ENCODE measurements around the gene PLPP7. TPM values are rescaled to one million over a fixed set of nuclear protein-coding genes. Genes with fewer than 3 reads are reported as not detected.

PLPP7 gene
- polyA plus RNA-seq, 1 of the 3 experiments (the other 2 are of a cell fraction): 8.6 TPM

GRCh38 chr9:131259916-131260597, 29.5 kb upstream of the PLPP7 start:
- Histone ChIP-seq H3K4me2 (no peak overlapping the region), H3K27me3 (ENCODE audit: insufficient read depth) (no peaks in the 10 kb centered on the region), H3K9me2 (no peaks in the 10 kb centered on the region), H4K20me1 (ENCODE audit: insufficient read depth) (no peaks in the 10 kb centered on the region), H3K9me3 (no peaks in the 10 kb centered on the region), H3K4me3 (ENCODE audit: low read depth in 2 of 2, low read length in 1 of 2) (no peak overlapping the region), H3F3A (replicated peaks; ENCODE audit: insufficient read depth) (peaks cover 9% of the 10 kb centered on the region), H3K79me2 (ENCODE audit: insufficient read depth) (no peaks in the 10 kb centered on the region), H2AFZ (ENCODE audit: low read depth) (no peak overlapping the region), H3K4me1 (ENCODE audit: control insufficient read depth in 1 of 2, insufficient read depth in 2 of 2, low read depth in 1 of 2, low read length in 1 of 2) (peaks cover 11% of the 10 kb centered on the region in 2 experiments; a peak in 2 of 4 replicates), H3K9ac (no peak overlapping the region), H3K27ac (ENCODE audit: low read depth in 2 of 2, low read length in 1 of 2) (no peak overlapping the region), H3K36me3 (replicated peaks in 1 of 2; ENCODE audit: control insufficient read depth in 1 of 2, insufficient read depth in 2 of 2, low read length in 1 of 2) (no peaks in the 10 kb centered on the region)
- DNase-seq: no peak
- TF ChIP-seq EZH2phosphoT487 (IDR thresholded peaks at IDR 0.05; ENCODE audit: borderline replicate concordance, low read depth) (no peak), TEAD4 (IDR thresholded peaks at IDR 0.05; ENCODE audit: borderline replicate concordance, insufficient read depth) (no peak), FOSL2 (IDR thresholded peaks at IDR 0.05; ENCODE audit: borderline replicate concordance, low read depth) (no peak), GATA2 (CRISPR knock-in tag; IDR thresholded peaks at IDR 0.05) (no peak), POLR2AphosphoS5 (IDR thresholded peaks at IDR 0.05; ENCODE audit: low read depth, low read length) (no peak), USF2 (IDR thresholded peaks at IDR 0.05; ENCODE audit: borderline replicate concordance, low read depth, low read length) (no peak), RAD21 (IDR thresholded peaks at IDR 0.05; ENCODE audit: low read length) (no peak), REST (IDR thresholded peaks at IDR 0.05; ENCODE audit: low read depth, low read length) (no peak), MAX (IDR thresholded peaks at IDR 0.05; ENCODE audit: low read depth) (no peak), JUND (IDR thresholded peaks at IDR 0.05) (no peak), MEF2A (IDR thresholded peaks at IDR 0.05; ENCODE audit: borderline replicate concordance, low read depth) (no peak), SIN3A (IDR thresholded peaks at IDR 0.05; ENCODE audit: borderline replicate concordance, low read depth, low read length) (no peak), RXRA (IDR thresholded peaks at IDR 0.05; ENCODE audit: borderline replicate concordance, low read depth) (no peak), CHD2 (IDR thresholded peaks at IDR 0.05; ENCODE audit: low read length, partially characterized antibody) (no peak), GABPA (IDR thresholded peaks at IDR 0.05; ENCODE audit: low read depth) (no peak), USF1 (IDR thresholded peaks at IDR 0.05; ENCODE audit: borderline replicate concordance, low read depth) (no peak)
- WGBS (ENCODE audit: low lambda C conversion rate): 80% methylated on average over 20 of the region's 20 CpGs
- ChIA-PET POLR2A (no interaction called here), CTCF (interaction anchor here (1.4 kb wide), 1 partner anchor 76 kb away, joined by 8 read pairs; no protein-coding TSS in a partner anchor)

Data from SK-N-SH (cell line).